Right forelimb (tissue), 1 donor: ENCODE results near the gene EFTUD2.
"Not testable (repeated sequence)": the region's sequence is repeated elsewhere in the genome, so short reads cannot be mapped to it uniquely, and the experiment has no call there.

Experiments
- DNase-seq: peaks from one replicate; pipeline ENCODE4 v3.0.0-alpha.2; 2018

Gene EFTUD2

DNA sequence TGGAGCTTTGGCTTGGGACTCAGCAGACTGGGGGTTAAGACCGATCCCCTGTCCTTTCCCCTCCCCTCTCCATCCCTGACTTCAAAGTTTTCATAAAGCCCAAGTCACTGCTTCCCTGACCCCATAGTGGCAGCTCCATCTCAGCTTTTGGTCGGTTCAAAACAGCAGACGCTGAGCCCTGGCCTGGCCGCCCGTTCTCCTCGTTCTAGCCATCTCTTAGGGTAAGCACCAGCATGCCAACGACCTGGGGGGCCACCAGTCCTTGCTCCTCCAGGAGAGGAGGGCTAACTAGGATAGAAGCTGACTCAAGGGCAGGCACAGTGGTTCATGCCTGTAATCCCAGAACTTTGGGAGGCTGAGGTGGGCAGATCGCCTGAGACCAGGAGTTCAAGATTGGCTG, 53.0 kb downstream of the EFTUD2 start:
- no peak for DNase-seq

DNA sequence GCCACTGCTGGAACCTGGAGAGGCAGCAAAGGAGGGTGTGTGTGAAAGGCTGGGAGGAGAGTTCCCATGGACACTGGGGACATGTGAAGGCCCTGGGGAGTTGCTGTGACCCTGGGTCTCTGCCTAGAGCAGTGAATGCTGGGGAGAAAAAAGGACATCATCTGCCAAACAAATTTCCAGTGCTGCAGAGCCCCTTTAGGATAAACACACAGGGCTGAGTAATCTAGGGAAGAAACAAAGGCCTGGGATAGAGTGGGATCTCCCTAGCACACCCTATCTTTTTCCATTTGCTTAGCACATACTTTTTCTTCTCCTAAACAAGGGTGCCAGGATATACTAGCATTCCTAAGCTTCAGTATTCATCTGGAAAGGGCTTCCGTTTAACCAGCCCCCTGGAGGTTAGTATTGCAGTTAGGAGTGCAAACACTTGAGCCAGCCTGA, 54.8 kb downstream of the EFTUD2 start:
- DNase-seq = no peak

GRCh38 chr17:44842748-44843147, 56.5 kb downstream of the EFTUD2 start:
- no peak for DNase-seq

GRCh38 chr17:44840936-44841335, 58.3 kb downstream of the EFTUD2 start:
- DNase-seq = no peak

DNA sequence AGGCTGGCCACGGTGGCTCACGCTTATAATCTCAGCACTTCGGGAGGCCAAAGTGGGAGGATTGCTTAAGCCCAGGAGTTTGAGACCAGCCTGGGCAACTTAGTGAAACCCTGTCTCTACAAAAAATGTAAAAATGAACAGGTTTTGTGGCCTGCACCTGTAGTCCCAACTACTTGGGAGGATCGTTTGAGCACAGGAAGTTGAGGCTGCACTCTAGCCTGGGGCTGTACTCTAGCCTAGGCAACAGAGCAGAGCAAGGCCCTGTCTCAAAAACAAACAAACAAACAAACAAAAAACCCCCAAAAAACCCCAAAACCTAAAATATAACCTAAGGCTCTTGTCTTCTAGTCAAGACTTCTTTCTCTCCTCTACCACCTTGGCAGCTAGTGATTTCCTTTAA, 59.0 kb downstream of the EFTUD2 start:
- DNase-seq = no peak

GRCh38 chr17:44837196-44837595, 62.0 kb downstream of the EFTUD2 start:
- DNase-seq = no peak

GRCh38 chr17:44832805-44833204, 66.4 kb downstream of the EFTUD2 start:
- no peak for DNase-seq

- no peak for DNase-seq
Observed at GRCh38 chr17:44831371-44831770, 67.9 kb downstream of the EFTUD2 start.

GRCh38 chr17:44830359-44831288, 68.6 kb downstream of the EFTUD2 start:
- DNase-seq = peak; percentile 63

DNA sequence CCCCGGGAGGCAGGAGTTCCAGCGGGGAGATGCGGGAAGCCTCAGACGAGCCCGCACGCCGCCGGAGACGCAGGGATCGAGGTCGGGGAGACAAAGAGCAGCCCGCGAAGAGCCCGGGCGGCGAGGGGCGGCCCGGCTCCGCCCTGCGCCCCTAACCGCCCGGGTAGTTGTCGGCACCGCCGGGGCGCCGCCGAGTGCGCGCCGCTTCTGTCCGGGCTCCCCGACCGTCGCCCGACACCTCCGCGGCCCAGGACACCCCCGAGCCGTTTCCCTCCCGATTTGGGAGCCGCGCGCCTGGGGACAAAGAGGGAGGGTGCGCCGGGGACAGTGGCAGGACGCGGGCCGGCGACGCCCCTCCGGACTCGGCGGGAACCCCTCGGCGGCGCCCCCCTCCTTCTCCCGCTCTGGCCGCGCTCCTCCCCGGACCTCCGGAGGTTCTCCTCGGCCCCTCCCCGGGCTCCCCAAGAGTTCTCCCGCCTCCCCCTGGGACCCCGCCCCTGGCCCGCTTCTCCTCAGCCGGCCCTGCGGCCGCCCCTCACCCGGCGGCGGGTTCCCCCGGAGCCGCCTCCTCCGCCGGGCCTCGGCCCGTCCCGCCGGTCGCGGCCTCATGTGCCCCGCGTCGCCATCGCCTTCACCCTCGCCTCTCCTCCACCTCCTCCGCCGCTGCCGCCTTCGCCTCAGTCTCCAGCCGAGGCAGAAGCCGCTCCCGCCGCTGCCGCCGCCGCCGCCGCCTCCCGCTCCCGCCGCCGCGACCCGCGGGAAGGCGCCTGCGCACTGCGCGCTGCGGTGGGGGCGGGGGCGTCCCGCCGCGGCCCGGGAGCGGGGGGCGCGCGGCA, 69.5 kb downstream of the EFTUD2 start, which contains the start of gene GJC1:
TSS of gene GJC1 (minus strand) at position 765 of the 836 bp plus-strand sequence. CDS start 24,470 bp downstream, outside the sequence.
- DNase-seq = peak; percentile 76

DNA sequence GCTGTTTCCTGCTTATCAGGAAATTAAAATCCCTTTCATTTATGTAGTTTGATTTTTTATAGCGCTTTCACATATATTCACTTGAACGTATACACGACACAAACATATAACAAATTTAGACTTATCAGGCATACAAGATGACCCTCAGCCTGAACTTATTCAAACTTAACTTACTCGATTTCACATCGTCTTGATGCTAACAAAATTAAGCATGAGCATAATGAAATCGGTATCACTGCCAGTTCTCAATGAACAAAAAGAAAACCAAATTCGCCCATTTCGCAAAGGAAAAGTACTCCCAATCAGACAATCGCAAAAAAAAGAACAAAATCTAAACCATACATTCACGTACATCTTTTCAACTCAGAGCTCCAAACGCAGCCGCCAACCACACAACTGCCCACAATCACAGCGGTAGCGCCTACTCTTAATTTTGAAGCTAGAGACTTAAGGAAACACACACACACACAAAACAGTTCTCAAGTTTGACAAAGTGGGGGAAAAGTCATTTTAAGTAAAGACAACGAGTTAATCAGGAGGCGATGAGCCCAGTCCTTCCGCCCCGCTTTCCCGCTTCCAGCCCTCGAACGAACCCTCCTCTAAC, 70.2 kb downstream of the EFTUD2 start:
- peak; percentile 57 for DNase-seq

DNA sequence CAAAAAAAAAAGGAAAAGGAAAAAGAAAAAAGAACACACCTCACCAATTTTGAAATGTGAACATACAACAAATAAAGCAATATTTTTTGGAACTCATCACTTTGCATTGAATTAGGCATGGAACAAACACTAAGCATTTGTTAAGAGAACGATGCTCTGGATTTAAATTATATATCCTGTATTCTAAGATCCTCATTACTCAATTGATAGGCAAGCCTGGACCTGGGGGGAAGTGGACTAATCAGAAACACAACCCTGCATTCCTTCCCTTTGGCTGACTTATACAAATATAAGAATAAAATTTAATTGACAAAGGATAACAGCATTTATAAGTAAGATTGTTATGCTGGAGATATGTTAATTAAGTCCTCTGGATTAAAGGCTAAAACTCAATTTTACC, 71.4 kb downstream of the EFTUD2 start:
- DNase-seq = no peak

DNA sequence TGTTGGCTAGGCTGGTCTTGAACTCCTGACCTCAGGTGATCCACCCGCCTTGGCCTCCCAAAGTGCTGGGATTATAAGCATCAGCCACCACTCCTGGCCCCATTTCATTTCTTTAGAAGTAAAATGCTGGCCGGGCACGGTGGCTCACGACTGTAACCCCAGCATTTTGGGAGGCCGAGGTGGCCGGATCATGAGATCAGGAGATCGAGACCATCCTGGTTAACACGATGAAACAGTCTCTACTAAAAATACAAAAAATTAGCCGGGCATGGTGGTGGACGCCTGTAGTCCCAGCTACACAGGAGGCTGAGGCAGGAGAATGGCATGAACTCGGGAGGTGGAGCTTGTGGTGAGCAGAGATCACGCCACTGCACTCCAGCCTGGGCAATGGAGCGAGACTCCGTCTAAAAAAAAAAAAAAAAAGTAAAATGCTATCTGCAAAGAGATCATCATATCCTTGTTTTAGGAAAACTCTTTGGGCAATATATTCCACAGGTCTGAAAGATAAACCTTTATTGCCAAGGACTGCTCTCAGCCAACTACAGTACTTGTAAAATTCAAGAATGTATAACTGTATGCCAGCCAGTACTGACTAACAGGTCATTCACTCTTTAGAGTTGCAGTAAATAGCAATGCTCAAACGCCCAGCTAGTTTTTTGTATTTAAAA, 73.0 kb downstream of the EFTUD2 start:
- no peak for DNase-seq

DNA sequence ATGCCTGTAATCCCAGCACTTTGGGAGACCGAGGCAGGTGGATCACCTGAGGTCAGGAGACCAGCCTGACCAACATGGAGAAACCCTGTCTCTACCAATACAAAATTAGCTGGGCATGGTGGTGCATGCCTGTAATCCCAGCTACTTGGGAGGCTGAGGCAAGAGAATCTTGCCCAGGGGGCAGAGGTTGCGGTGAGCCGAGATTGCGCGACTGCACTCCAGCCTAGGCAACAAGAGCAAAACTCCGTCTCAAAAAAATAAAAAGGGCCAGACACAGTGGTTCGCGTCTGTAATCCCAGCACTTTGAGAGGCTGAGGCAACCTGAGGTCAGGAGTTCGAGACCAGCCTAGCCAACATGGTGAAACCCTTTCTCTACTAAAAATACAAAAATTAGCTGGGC, 74.0 kb downstream of the EFTUD2 start:
- not testable (repeated sequence) for DNase-seq

GRCh38 chr17:44820631-44821212, 78.5 kb downstream of the EFTUD2 start:
- DNase-seq = no peak

GRCh38 chr17:44818508-44818907, 80.7 kb downstream of the EFTUD2 start:
- not testable (repeated sequence) for DNase-seq

DNA sequence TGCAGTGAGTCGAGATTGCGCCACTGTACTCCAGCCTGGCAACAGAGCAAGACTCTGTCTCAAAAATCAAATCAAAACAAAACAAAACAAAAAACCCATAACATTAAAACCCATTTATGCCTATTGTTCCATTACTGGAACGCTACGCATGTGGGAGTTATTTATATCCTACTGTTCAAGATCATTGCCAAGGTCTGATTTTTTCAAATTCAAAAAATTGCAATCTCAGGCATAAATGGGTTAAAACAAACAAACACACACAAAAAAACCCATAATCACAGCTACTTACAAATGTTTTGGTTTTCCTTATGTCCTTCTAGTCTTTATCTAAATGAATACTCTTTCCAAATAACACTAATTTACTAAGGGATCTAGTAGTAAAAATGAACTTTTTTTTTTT, 87.0 kb downstream of the EFTUD2 start:
- DNase-seq = no peak

GRCh38 chr17:44808656-44809388, 90.4 kb downstream of the EFTUD2 start:
- not testable (repeated sequence) for DNase-seq

DNA sequence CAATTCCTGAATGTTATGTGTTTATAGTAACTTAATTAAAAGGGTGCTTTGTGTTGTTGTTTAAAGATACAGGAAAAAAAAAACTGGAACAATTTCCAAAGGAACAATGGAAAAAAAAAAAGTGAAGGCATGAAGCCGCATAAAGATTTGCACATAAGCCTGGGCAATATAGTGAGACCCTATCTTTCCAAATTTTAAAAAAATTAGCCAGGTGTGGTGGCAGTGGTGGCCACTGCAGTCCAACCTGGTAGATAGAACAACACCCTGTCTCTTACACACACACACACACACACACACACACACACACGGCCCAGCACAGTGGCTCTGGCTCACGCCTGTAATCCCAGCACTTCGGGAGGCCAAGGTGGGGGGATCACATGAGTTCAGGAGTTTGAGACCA, 91.1 kb downstream of the EFTUD2 start:
- no peak for DNase-seq

- no peak for DNase-seq
Observed at GRCh38 chr17:44807817-44808155, 91.5 kb downstream of the EFTUD2 start.

DNA sequence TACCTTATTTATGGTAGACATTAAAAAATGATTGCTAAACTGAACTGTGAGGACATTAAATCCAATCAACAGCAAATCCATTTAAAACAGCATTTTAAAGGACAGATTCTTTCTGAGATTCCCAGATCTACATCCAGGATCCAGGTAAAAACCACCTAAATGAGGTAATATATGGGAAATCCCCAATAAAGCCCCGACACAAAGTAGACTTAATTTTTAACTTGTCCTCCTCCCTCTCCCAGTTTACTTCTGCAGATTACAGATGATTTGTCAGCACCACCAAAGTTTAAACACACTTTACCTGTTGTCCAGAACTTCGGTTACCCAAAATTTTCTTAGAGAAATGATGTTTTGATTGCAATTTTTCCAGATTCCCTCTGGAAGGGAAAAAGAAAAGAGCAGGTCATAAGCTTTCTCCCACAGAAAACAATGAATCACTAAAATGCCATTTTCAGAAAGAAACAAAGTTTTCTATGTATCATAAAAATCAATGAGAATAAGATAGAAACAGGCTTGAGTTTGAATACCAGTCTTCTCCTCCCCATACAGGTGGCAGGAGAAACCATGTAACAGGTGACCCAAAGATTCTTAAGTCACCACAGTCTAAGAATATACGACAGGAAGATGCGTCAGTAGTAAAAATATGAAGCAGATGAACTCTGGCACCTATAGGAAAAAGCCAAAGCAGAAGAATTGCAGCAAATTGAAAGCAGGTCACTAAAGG, 92.0 kb downstream of the EFTUD2 start:
- DNase-seq = no peak
